Effector memory CD4-positive, alpha-beta T cell (primary cell): ENCODE measurements around the gene ETV6.

Source experiments
- DNase-seq, 3 donors: peaks; one replicate each; pipeline ENCODE4 v3.0.0-alpha.2; 2020
- H3K27ac ChIP-seq: 2 replicates; pipeline ENCODE4 v1.7.0; 2013; ENCODE audit warnings: mild to moderate bottlenecking, low read length, moderate library complexity; ENCODE audit not compliant: insufficient read depth, poor library complexity, severe bottlenecking
- H3K27me3 ChIP-seq: replicated peaks from 2 replicates; pipeline ENCODE4 v1.7.0; 2013; ENCODE audit warnings: mild to moderate bottlenecking, low read length; ENCODE audit not compliant: insufficient read depth, control insufficient read depth, poor library complexity, severe bottlenecking
- H3K36me3 ChIP-seq: 2 replicates; pipeline ENCODE4 v1.7.0; 2013; ENCODE audit warnings: mild to moderate bottlenecking, low read length, moderate library complexity; ENCODE audit not compliant: control insufficient read depth, insufficient read depth
- H3K4me1 ChIP-seq: 2 replicates; pipeline ENCODE4 v1.7.0; 2013; ENCODE audit warnings: low read length, mild to moderate bottlenecking; ENCODE audit not compliant: control insufficient read depth, insufficient read depth, poor library complexity, severe bottlenecking
- H3K4me3 ChIP-seq: 2 replicates; pipeline ENCODE4 v1.7.0; 2013; ENCODE audit warnings: low read length, low read depth, mild to moderate bottlenecking; ENCODE audit not compliant: insufficient read depth, poor library complexity, severe bottlenecking
- H3K9me3 ChIP-seq: 2 replicates; pipeline ENCODE4 v1.7.0; 2013; ENCODE audit warnings: mild to moderate bottlenecking, low read length, moderate library complexity; ENCODE audit not compliant: control insufficient read depth

The ETV6 gene

GRCh38 chr12:11893998-11894397 lies 244.5 kb downstream of the ETV6 start:
- Histone ChIP-seq H3K36me3 (peaks cover 22% of the 10 kb centered on the region), H3K4me3 (no peak overlapping the region), H3K27ac (no peak overlapping the region), H3K9me3 (no peaks in the 10 kb centered on the region), H3K4me1 (no peaks in the 10 kb centered on the region), H3K27me3 (no peaks in the 10 kb centered on the region)
- DNase-seq, result no peak

GRCh38 chr12:11894890-11895289 lies 245.4 kb downstream of the ETV6 start:
- Histone ChIP-seq H3K4me1 (no peaks in the 10 kb centered on the region), H3K36me3 (peaks cover 22% of the 10 kb centered on the region), H3K27ac (no peak overlapping the region), H3K4me3 (no peak overlapping the region), H3K9me3 (no peaks in the 10 kb centered on the region), H3K27me3 (no peaks in the 10 kb centered on the region)
- DNase-seq, result no peak

- Histone ChIP-seq H3K4me1 (no peaks in the 10 kb centered on the region), H3K4me3 (no peak overlapping the region), H3K27me3 (no peaks in the 10 kb centered on the region), H3K9me3 (no peaks in the 10 kb centered on the region), H3K27ac (no peak overlapping the region), H3K36me3 (peaks cover 17% of the 10 kb centered on the region)
- no peak for DNase-seq
Measured at GRCh38 chr12:11895421-11896078, 246.1 kb downstream of the ETV6 start.

GRCh38 chr12:11896417-11896929 lies 247.0 kb downstream of the ETV6 start:
- H3K27ac ChIP-seq, result no peak overlapping the region
- no peaks in the 10 kb centered on the region for H3K4me1 ChIP-seq
- no peak overlapping the region for H3K4me3 ChIP-seq

GRCh38 chr12:11897923-11898322 lies 248.4 kb downstream of the ETV6 start:
- H3K4me3 ChIP-seq, result no peak overlapping the region
- H3K9me3 ChIP-seq, result no peaks in the 10 kb centered on the region
- no peak for DNase-seq
- peaks cover under 1% of the 10 kb centered on the region for H3K36me3 ChIP-seq
- no peaks in the 10 kb centered on the region for H3K27me3 ChIP-seq
- no peak overlapping the region for H3K27ac ChIP-seq
- H3K4me1 ChIP-seq, result peaks cover 6% of the 10 kb centered on the region

More at GRCh38 chr12:11896417-11896929, 247.0 kb downstream of the ETV6 start:
- DNase-seq, result no peak
- no peaks in the 10 kb centered on the region for H3K9me3 ChIP-seq
- no peaks in the 10 kb centered on the region for H3K27me3 ChIP-seq
- peaks cover 9% of the 10 kb centered on the region for H3K36me3 ChIP-seq

- Histone ChIP-seq H3K9me3 (no peaks in the 10 kb centered on the region), H3K4me3 (peak overlapping the region; percentile 18), H3K27me3 (no peaks in the 10 kb centered on the region), H3K36me3 (no peaks in the 10 kb centered on the region), H3K27ac (no peak overlapping the region), H3K4me1 (peaks cover 10% of the 10 kb centered on the region)
- DNase-seq, result no peak
Measured at GRCh38 chr12:11901701-11902524, 252.4 kb downstream of the ETV6 start.

- Histone ChIP-seq H3K27me3 (no peaks in the 10 kb centered on the region), H3K36me3 (no peaks in the 10 kb centered on the region), H3K9me3 (no peaks in the 10 kb centered on the region), H3K27ac (no peak overlapping the region), H3K4me1 (peaks cover 10% of the 10 kb centered on the region), H3K4me3 (peak overlapping the region; percentile 18)
- no peak for DNase-seq
Measured at GRCh38 chr12:11902525-11902875, 253.0 kb downstream of the ETV6 start.

- Histone ChIP-seq H3K9me3 (no peaks in the 10 kb centered on the region), H3K4me3 (no peak overlapping the region), H3K4me1 (peaks cover 10% of the 10 kb centered on the region), H3K36me3 (no peaks in the 10 kb centered on the region), H3K27ac (no peak overlapping the region), H3K27me3 (no peaks in the 10 kb centered on the region)
- no peak for DNase-seq
Measured at GRCh38 chr12:11904124-11904523, 254.7 kb downstream of the ETV6 start.

- Histone ChIP-seq H3K36me3 (no peaks in the 10 kb centered on the region), H3K27me3 (no peaks in the 10 kb centered on the region), H3K9me3 (no peaks in the 10 kb centered on the region), H3K4me1 (peaks cover 10% of the 10 kb centered on the region), H3K27ac (no peak overlapping the region), H3K4me3 (no peak overlapping the region)
- no peak for DNase-seq
Measured at GRCh38 chr12:11905534-11905933, 256.1 kb downstream of the ETV6 start.

GRCh38 chr12:11906286-11906935 lies 256.9 kb downstream of the ETV6 start:
- peaks cover 10% of the 10 kb centered on the region for H3K4me1 ChIP-seq
- no peaks in the 10 kb centered on the region for H3K27me3 ChIP-seq
- H3K9me3 ChIP-seq, result no peaks in the 10 kb centered on the region
- H3K36me3 ChIP-seq, result no peaks in the 10 kb centered on the region
- no peak overlapping the region for H3K27ac ChIP-seq
- DNase-seq, result no peak
- H3K4me3 ChIP-seq, result no peak overlapping the region
